NCI-H187 treated with DMSO at 0.1 percent for 48 hours (cell line): Measurements from ENCODE around the gene DNM3.

Experiments used
- DNase-seq: peaks from one replicate; lab custom pipeline; 2025; lab: John Stamatoyannopoulos, UW

Gene DNM3

GRCh38 chr1:172395576-172395975 is 554.3 kb downstream of the DNM3 start:
- no peak for DNase-seq

GRCh38 chr1:172397221-172397620 is 555.9 kb downstream of the DNM3 start:
- no peak for DNase-seq

GRCh38 chr1:172397633-172398032 is 556.3 kb downstream of the DNM3 start:
- no peak for DNase-seq

GRCh38 chr1:172398193-172398592 is 556.9 kb downstream of the DNM3 start:
- no peak for DNase-seq

- no peak for DNase-seq
Measured at GRCh38 chr1:172398970-172399755, 557.9 kb downstream of the DNM3 start.

- DNase-seq = no peak
Measured at GRCh38 chr1:172399756-172400721, 558.7 kb downstream of the DNM3 start.

GRCh38 chr1:172400722-172401105 is 559.4 kb downstream of the DNM3 start:
- no peak for DNase-seq

GRCh38 chr1:172401477-172401876 is 560.2 kb downstream of the DNM3 start:
- no peak for DNase-seq

GRCh38 chr1:172401892-172402291 is 560.6 kb downstream of the DNM3 start:
- no peak for DNase-seq

- DNase-seq = no peak
Measured at GRCh38 chr1:172402878-172403569, 561.7 kb downstream of the DNM3 start.

GRCh38 chr1:172404121-172404520 is 562.8 kb downstream of the DNM3 start:
- no peak for DNase-seq

GRCh38 chr1:172405912-172406311 is 564.6 kb downstream of the DNM3 start:
- no peak for DNase-seq

GRCh38 chr1:172406968-172407367 is 565.7 kb downstream of the DNM3 start:
- DNase-seq = no peak

- DNase-seq = no peak
Measured at GRCh38 chr1:172408958-172409357, 567.7 kb downstream of the DNM3 start.

- no peak for DNase-seq
Measured at GRCh38 chr1:172410027-172410426, 568.7 kb downstream of the DNM3 start.

- no peak for DNase-seq
Measured at GRCh38 chr1:172411791-172412338, 570.6 kb downstream of the DNM3 start.

- no peak for DNase-seq
Measured at GRCh38 chr1:172414331-172414730, 573.0 kb downstream of the DNM3 start.

GRCh38 chr1:172416496-172417035 is 575.3 kb downstream of the DNM3 start:
- no peak for DNase-seq

GRCh38 chr1:172417557-172417956 is 576.3 kb downstream of the DNM3 start:
- DNase-seq = no peak

GRCh38 chr1:172420385-172420784 is 579.1 kb downstream of the DNM3 start, which contains the start of gene C1orf105:
C1orf105 (plus strand) TSS chr1:172420685; CDS start chr1:172420886, 201 bp downstream.
- DNase-seq = no peak

- DNase-seq = no peak
Measured at GRCh38 chr1:172421974-172422604, 580.8 kb downstream of the DNM3 start.
